PFSK-1 (cell line): ENCODE measurements around the gene ESPNL.

ENCODE experiments used
- FOXP2 ChIP-seq: optimal IDR thresholded peaks from 2 replicates; pipeline ENCODE3; 2011; ENCODE audit warnings: borderline replicate concordance, control low read depth, inconsistent platforms; ENCODE audit not compliant: insufficient read depth; ENCODE audit errors: extremely low read length, extremely low read depth
- POLR2AphosphoS5 ChIP-seq: IDR thresholded peaks from 2 replicates; pipeline ENCODE4 v1.6.1; 2012; ENCODE audit warnings: low read depth, mild to moderate bottlenecking, control low read depth, low read length, moderate library complexity
- SIN3A ChIP-seq: IDR thresholded peaks from 2 replicates; pipeline ENCODE4 v1.6.1; 2012; ENCODE audit warnings: mild to moderate bottlenecking, low read length, moderate library complexity, borderline replicate concordance; ENCODE audit not compliant: insufficient read depth
- TAF1 ChIP-seq: IDR thresholded peaks from 2 replicates; pipeline ENCODE4 v1.6.1; 2012; ENCODE audit warnings: low read length, control low read depth, borderline replicate concordance; ENCODE audit not compliant: insufficient read depth
- TF ChIP-seq, protein P1 (sequence below), 2 experiments: IDR thresholded peaks; 2 replicates each; pipeline versions ENCODE4 v1.6.1 to v1.8.0; 2011 to 2012; ENCODE audit warnings: low read depth in 2 of 2, low read length in 2 of 2, control low read depth in 1 of 2, inconsistent platforms in 1 of 2, mild to moderate bottlenecking in 1 of 2, moderate library complexity in 1 of 2; ENCODE audit not compliant: insufficient read depth in 1 of 2

ESPNL gene

GRCh38 chr2:238104226-238104690 is 4.1 kb downstream of the ESPNL start:
- TF ChIP-seq FOXP2 (no peak), TAF1 (no peak), POLR2AphosphoS5 (no peak), SIN3A (no peak)
- TF ChIP-seq, protein P1, sequence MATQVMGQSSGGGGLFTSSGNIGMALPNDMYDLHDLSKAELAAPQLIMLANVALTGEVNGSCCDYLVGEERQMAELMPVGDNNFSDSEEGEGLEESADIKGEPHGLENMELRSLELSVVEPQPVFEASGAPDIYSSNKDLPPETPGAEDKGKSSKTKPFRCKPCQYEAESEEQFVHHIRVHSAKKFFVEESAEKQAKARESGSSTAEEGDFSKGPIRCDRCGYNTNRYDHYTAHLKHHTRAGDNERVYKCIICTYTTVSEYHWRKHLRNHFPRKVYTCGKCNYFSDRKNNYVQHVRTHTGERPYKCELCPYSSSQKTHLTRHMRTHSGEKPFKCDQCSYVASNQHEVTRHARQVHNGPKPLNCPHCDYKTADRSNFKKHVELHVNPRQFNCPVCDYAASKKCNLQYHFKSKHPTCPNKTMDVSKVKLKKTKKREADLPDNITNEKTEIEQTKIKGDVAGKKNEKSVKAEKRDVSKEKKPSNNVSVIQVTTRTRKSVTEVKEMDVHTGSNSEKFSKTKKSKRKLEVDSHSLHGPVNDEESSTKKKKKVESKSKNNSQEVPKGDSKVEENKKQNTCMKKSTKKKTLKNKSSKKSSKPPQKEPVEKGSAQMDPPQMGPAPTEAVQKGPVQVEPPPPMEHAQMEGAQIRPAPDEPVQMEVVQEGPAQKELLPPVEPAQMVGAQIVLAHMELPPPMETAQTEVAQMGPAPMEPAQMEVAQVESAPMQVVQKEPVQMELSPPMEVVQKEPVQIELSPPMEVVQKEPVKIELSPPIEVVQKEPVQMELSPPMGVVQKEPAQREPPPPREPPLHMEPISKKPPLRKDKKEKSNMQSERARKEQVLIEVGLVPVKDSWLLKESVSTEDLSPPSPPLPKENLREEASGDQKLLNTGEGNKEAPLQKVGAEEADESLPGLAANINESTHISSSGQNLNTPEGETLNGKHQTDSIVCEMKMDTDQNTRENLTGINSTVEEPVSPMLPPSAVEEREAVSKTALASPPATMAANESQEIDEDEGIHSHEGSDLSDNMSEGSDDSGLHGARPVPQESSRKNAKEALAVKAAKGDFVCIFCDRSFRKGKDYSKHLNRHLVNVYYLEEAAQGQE (IDR thresholded peaks at IDR 0.05; ENCODE audit: insufficient read depth in 1 of 2, low read depth in 2 of 2, low read length in 2 of 2) = no peak

DNA sequence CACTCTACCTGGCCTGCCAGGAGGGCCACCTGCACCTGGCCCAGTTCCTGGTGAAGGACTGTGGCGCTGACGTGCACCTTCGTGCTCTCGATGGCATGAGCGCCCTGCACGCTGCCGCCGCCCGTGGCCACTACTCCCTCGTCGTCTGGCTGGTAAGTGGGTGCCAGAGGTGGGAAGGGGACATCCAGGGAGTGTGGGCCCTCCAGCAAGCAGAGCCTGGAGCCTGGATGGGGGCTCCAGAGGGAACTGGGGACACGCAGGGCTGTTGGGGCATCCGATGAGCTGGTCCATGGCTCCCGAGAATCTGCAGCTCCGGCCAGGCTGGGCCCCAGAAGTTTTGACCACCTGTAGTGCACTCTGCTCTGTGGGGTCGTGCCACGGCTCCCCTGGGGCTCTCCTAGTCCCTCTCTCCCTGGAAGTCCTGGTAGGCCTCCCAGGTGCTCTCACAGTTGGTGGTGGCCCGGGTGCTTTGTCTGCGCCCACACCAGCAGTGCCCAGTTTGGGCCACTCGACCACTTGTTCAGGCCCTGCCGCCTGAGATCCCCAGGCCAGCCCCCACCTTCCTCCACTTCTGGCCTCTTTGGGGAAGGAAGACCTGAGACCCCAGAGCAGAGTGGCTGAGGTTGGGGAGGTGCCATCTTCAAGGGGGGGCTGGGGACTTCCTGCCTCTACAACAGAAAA is 4.7 kb downstream of the ESPNL start:
- TF ChIP-seq FOXP2 (no peak), POLR2AphosphoS5 (no peak), TAF1 (no peak), SIN3A (no peak)
- TF ChIP-seq, protein P1 (IDR thresholded peaks at IDR 0.05; ENCODE audit: insufficient read depth in 1 of 2, low read depth in 2 of 2, low read length in 2 of 2) = no peak

- TF ChIP-seq, protein P1 (IDR thresholded peaks at IDR 0.05; ENCODE audit: insufficient read depth in 1 of 2, low read depth in 2 of 2, low read length in 2 of 2) = no peak
- TF ChIP-seq POLR2AphosphoS5 = no peak
- TF ChIP-seq SIN3A = no peak
- TF ChIP-seq FOXP2 = no peak
- TF ChIP-seq TAF1 = no peak
Observed at GRCh38 chr2:238105506-238106338, 5.6 kb downstream of the ESPNL start.

DNA sequence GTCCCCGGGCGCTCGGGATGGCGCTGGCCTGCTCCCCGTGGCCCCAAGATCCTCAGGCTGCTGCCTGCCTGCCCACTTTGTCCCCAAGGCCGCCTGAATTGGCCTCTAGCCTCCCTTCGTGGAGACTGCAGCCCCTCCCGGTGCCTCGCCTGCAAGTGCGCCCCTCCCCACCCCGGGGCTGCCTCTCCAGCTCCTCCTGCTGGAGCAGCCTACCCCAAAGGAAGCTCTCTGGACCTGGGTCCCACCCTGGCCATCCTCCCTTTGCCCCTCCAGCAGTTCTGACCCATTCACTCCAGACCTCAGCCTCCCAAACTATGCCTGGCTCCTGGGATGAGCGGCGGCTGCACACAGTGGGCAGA is 6.2 kb downstream of the ESPNL start:
- TF ChIP-seq SIN3A (no peak), TAF1 (no peak), FOXP2 (no peak), POLR2AphosphoS5 (no peak)
- TF ChIP-seq, protein P1 (IDR thresholded peaks at IDR 0.05; ENCODE audit: insufficient read depth in 1 of 2, low read depth in 2 of 2, low read length in 2 of 2) = no peak
